Neural cell (in vitro differentiated cells): ENCODE measurements around the gene DNAJC5G. TPM values are rescaled to one million over a fixed set of nuclear protein-coding genes. Genes with fewer than 3 reads are reported as not detected.

ENCODE experiments used
- H2AFZ ChIP-seq: fragments of 200-600, 300-800 bp; sonication (generic), shearing (Covaris generic); 2 replicates; pipeline ENCODE4 v1.6.0; 2014; ENCODE audit warnings: low read depth, mild to moderate bottlenecking, antibody characterized with exemption, low read length, moderate library complexity
- H3F3A ChIP-seq: fragments of 200-600 bp; shearing (Covaris generic); 2 replicates; pipeline ENCODE4 v1.6.1; 2016; ENCODE audit warnings: mild to moderate bottlenecking, moderate library complexity, mixed read lengths, antibody characterized with exemption, low read length; ENCODE audit not compliant: insufficient read depth, poor library complexity, severe bottlenecking
- H3K27ac ChIP-seq: fragments of 200-600, 300-800 bp; sonication (generic), shearing (Covaris generic); 2 replicates; pipeline ENCODE4 v1.5.1; 2014; ENCODE audit warnings: mild to moderate bottlenecking, low read length, moderate library complexity
- H3K27me3 ChIP-seq: fragments of 300-800, 200-600 bp; sonication (generic), shearing (Covaris generic); 2 replicates; pipeline ENCODE4 v1.6.0; 2014; ENCODE audit warnings: mild to moderate bottlenecking, low read depth, low read length, moderate library complexity; ENCODE audit not compliant: insufficient read depth
- H3K36me3 ChIP-seq: fragments of 300-800, 200-600 bp; sonication (generic), shearing (Covaris generic); 2 replicates; pipeline ENCODE4 v1.5.1; 2014; ENCODE audit warnings: mild to moderate bottlenecking, antibody characterized with exemption, low read length, moderate library complexity; ENCODE audit not compliant: insufficient read depth
- H3K4me2 ChIP-seq: fragments of 300-800, 200-600 bp; sonication (generic), shearing (Covaris generic); 2 replicates; pipeline ENCODE4 v1.6.0; 2014; ENCODE audit warnings: mild to moderate bottlenecking, low read length
- H3K4me3 ChIP-seq: fragments of 300-800, 200-600 bp; sonication (generic), shearing (Covaris generic); 2 replicates; pipeline ENCODE4 v1.5.1; 2014; ENCODE audit warnings: mild to moderate bottlenecking, low read length, moderate library complexity
- H3K79me2 ChIP-seq: fragments of 200-600 bp; shearing (Covaris generic); replicated peaks from 2 replicates; pipeline ENCODE4 v1.6.0; 2014; ENCODE audit warnings: mild to moderate bottlenecking, low read length, moderate library complexity; ENCODE audit not compliant: insufficient read depth
- H3K9ac ChIP-seq: fragments of 300-800, 200-600 bp; sonication (generic), shearing (Covaris generic); 2 replicates; pipeline ENCODE4 v1.6.1; 2016; ENCODE audit warnings: mild to moderate bottlenecking, low read length, mixed read lengths
- H3K9me2 ChIP-seq: fragments of 200-600 bp; shearing (Covaris generic); 2 replicates; pipeline ENCODE4 v1.6.1; 2016; ENCODE audit warnings: mild to moderate bottlenecking, low read length, mixed read lengths; ENCODE audit not compliant: insufficient read depth
- H3K9me3 ChIP-seq: fragments of 200-600, 300-800 bp; sonication (generic), shearing (Covaris generic); 2 replicates; pipeline ENCODE4 v1.6.1; 2016; ENCODE audit warnings: mild to moderate bottlenecking, mixed run types, low read length, moderate library complexity, mixed read lengths
- H4K20me1 ChIP-seq: fragments of 200-600 bp; shearing (Covaris generic); 2 replicates; pipeline ENCODE4 v1.6.1; 2016; ENCODE audit warnings: mild to moderate bottlenecking, mixed run types; ENCODE audit not compliant: insufficient read depth
- CTCF ChIP-seq: fragments of 450-650 bp; IDR thresholded peaks from 2 replicates; pipeline ENCODE4 v1.5.1; 2014; ENCODE audit warnings: antibody characterized with exemption, mild to moderate bottlenecking, moderate library complexity; ENCODE audit not compliant: poor library complexity, severe bottlenecking
- EP300 ChIP-seq: fragments of 450-650 bp; conservative IDR thresholded peaks from 2 replicates; pipeline ENCODE4 v1.6.1; 2014; ENCODE audit warnings: antibody characterized with exemption, mild to moderate bottlenecking, moderate library complexity; ENCODE audit not compliant: poor library complexity, severe bottlenecking
- EZH2 ChIP-seq: fragments of 200-600, 300-800 bp; shearing (Covaris generic), sonication (generic); IDR thresholded peaks from 2 replicates; pipeline ENCODE4 v1.6.1; 2014; ENCODE audit warnings: antibody characterized with exemption, low read length, borderline replicate concordance, mild to moderate bottlenecking; ENCODE audit not compliant: insufficient read depth, poor library complexity, severe bottlenecking
- MXI1 ChIP-seq: fragments of 450-650 bp; conservative IDR thresholded peaks from 2 replicates; pipeline ENCODE4 v1.6.1; 2014; ENCODE audit warnings: antibody characterized with exemption, mild to moderate bottlenecking; ENCODE audit not compliant: poor library complexity, severe bottlenecking
- POLR2AphosphoS5 ChIP-seq: IDR thresholded peaks from 2 replicates; pipeline ENCODE4 v1.6.1; 2012
- RAD21 ChIP-seq: fragments of 450-650 bp; conservative IDR thresholded peaks from 2 replicates; pipeline ENCODE4 v1.6.1; 2014; ENCODE audit warnings: antibody characterized with exemption, mild to moderate bottlenecking, moderate library complexity
- REST ChIP-seq: IDR thresholded peaks from 2 replicates; pipeline ENCODE4 v1.6.1; 2012; ENCODE audit warnings: borderline replicate concordance
- SMC3 ChIP-seq: fragments of 450-650 bp; conservative IDR thresholded peaks from 2 replicates; pipeline ENCODE4 v1.6.1; 2014; ENCODE audit warnings: antibody characterized with exemption, mild to moderate bottlenecking, moderate library complexity; ENCODE audit not compliant: poor library complexity
- TAF1 ChIP-seq: IDR thresholded peaks from 2 replicates; pipeline ENCODE4 v1.6.1; 2012; ENCODE audit warnings: low read depth
- polyA plus RNA-seq: library from polyadenylated mRNA; depleted of rRNA; stranded (reverse); fragments of >200 nt; gene quantifications from 2 replicates; pipeline ENCODE4 v1.2.3, GENCODE V29; 2014

Gene DNAJC5G
- polyA plus RNA-seq, 1 donor from 2014 or later: not detected

GRCh38 chr2:27281442-27281841, 6.2 kb downstream of the DNAJC5G start:
- no peaks in the 10 kb centered on the region for H3K9me2 ChIP-seq
- H3K27me3 ChIP-seq: no peaks in the 10 kb centered on the region
- H3K4me3 ChIP-seq: no peak overlapping the region
- no peak overlapping the region for H3K9ac ChIP-seq
- no peaks in the 10 kb centered on the region for H3K9me3 ChIP-seq
- H3K4me2 ChIP-seq: no peak overlapping the region
- H3K79me2 ChIP-seq: no peaks in the 10 kb centered on the region
- no peak overlapping the region for H3K27ac ChIP-seq
- H3F3A ChIP-seq: no peaks in the 10 kb centered on the region
- no peaks in the 10 kb centered on the region for H3K36me3 ChIP-seq
- no peaks in the 10 kb centered on the region for H4K20me1 ChIP-seq
- H2AFZ ChIP-seq: no peak overlapping the region
- TF ChIP-seq SMC3: no peak
- no peak for TF ChIP-seq EP300
- no peak for TF ChIP-seq POLR2AphosphoS5
- TF ChIP-seq MXI1: no peak
- no peak for TF ChIP-seq REST
- TF ChIP-seq CTCF: no peak
- no peak for TF ChIP-seq EZH2
- TF ChIP-seq TAF1: no peak
- no peak for TF ChIP-seq RAD21

- Histone ChIP-seq H3K4me2 (no peak within 1 kb of the TSS), H2AFZ (no peak within 1 kb of the TSS), H3K9me2 (no peaks in the 10 kb centered on the region), H3K9ac (no peak within 1 kb of the TSS), H3K36me3 (no peaks in the 10 kb centered on the region), H3K27ac (no peak within 1 kb of the TSS), H3K79me2 (no peaks in the 10 kb centered on the region), H3K4me3 (no peak within 1 kb of the TSS), H4K20me1 (no peaks in the 10 kb centered on the region), H3F3A (no peaks in the 10 kb centered on the region), H3K27me3 (no peaks in the 10 kb centered on the region), H3K9me3 (no peaks in the 10 kb centered on the region)
- TF ChIP-seq TAF1 (no peak), EP300 (no peak), SMC3 (no peak), EZH2 (no peak), POLR2AphosphoS5 (no peak), REST (no peak), CTCF (no peak), RAD21 (no peak)
These were observed 6.8 kb downstream of the DNAJC5G start, which contains the start of gene TRIM54 for GRCh38 chr2:27281855-27282559. Gene TRIM54, plus strand, starts transcription at chr2:27282429. Its CDS starts 303 bp downstream, at chr2:27282732.
